Suppressor macrophage treated with lipopolysaccharide for 4 hours (primary cell): Measurements from ENCODE around the gene LTV1.
"Not testable (repeated sequence)": the region's sequence is repeated elsewhere in the genome, so short reads cannot be mapped to it uniquely, and the experiment has no call there.

Experiments
- DNase-seq: peaks from one replicate; pipeline ENCODE4 v3.0.0-alpha.2; 2020

LTV1 gene

GRCh38 chr6:143842902-143843676 lies at the start of gene LTV1:
LTV1 (plus strand) TSS chr6:143843338; CDS start chr6:143843478, 140 bp downstream.
- DNase-seq: peak; percentile 97

GRCh38 chr6:143796551-143796950 lies 46.6 kb upstream of the LTV1 start:
- DNase-seq: not testable (repeated sequence)

- DNase-seq: not testable (repeated sequence)
Measured at GRCh38 chr6:143798487-143798886, 44.7 kb upstream of the LTV1 start.

GRCh38 chr6:143802833-143803565 lies 40.1 kb upstream of the LTV1 start:
- DNase-seq: peak; percentile 35

GRCh38 chr6:143803769-143804568 lies 39.2 kb upstream of the LTV1 start:
- DNase-seq: no peak

- DNase-seq: peak; percentile 16
Measured at GRCh38 chr6:143804835-143805239, 38.3 kb upstream of the LTV1 start.

- peak; percentile 94 for DNase-seq
Measured at GRCh38 chr6:143806282-143807102, 36.6 kb upstream of the LTV1 start.

- DNase-seq: peak; percentile 71
Measured at GRCh38 chr6:143807103-143807772, 35.9 kb upstream of the LTV1 start.

- DNase-seq: no peak
Measured at GRCh38 chr6:143810745-143811144, 32.4 kb upstream of the LTV1 start.

GRCh38 chr6:143811501-143812157 lies 31.5 kb upstream of the LTV1 start:
- no peak for DNase-seq

- no peak for DNase-seq
Measured at GRCh38 chr6:143817621-143818020, 25.5 kb upstream of the LTV1 start.

- DNase-seq: no peak
Measured at GRCh38 chr6:143821359-143821758, 21.8 kb upstream of the LTV1 start.

GRCh38 chr6:143822584-143823024 lies 20.5 kb upstream of the LTV1 start:
- DNase-seq: no peak

- DNase-seq: no peak
Measured at GRCh38 chr6:143823548-143823947, 19.6 kb upstream of the LTV1 start.

GRCh38 chr6:143828572-143828971 lies 14.6 kb upstream of the LTV1 start:
- no peak for DNase-seq

- no peak for DNase-seq
Measured at GRCh38 chr6:143836150-143836549, 7.0 kb upstream of the LTV1 start.

GRCh38 chr6:143838395-143838794 lies 4.7 kb upstream of the LTV1 start:
- DNase-seq: no peak

GRCh38 chr6:143839196-143839595 lies 3.9 kb upstream of the LTV1 start:
- no peak for DNase-seq

GRCh38 chr6:143840595-143841265 lies 2.4 kb upstream of the LTV1 start:
- DNase-seq: peak; percentile 41

GRCh38 chr6:143842461-143842901 lies 657 bp upstream of the LTV1 start:
- peak; percentile 45 for DNase-seq

GRCh38 chr6:143843677-143843999 lies 500 bp downstream of the LTV1 start:
- peak; percentile 15 for DNase-seq
